ENCODE data around the gene SNX21.
"Not testable (repeated sequence)": the region's sequence is repeated elsewhere in the genome, so short reads cannot be mapped to it uniquely, and the experiment has no call there.

The SNX21 gene, protein sequence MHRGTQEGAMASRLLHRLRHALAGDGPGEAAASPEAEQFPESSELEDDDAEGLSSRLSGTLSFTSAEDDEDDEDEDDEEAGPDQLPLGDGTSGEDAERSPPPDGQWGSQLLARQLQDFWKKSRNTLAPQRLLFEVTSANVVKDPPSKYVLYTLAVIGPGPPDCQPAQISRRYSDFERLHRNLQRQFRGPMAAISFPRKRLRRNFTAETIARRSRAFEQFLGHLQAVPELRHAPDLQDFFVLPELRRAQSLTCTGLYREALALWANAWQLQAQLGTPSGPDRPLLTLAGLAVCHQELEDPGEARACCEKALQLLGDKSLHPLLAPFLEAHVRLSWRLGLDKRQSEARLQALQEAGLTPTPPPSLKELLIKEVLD

GRCh38 chr20:45833030-45833882 lies at the start of gene SNX21:
TSS of gene SNX21 (plus strand) at chr20:45833799. CDS start at chr20:45833920, 121 bp downstream.
- TF ChIP-seq, protein P1, sequence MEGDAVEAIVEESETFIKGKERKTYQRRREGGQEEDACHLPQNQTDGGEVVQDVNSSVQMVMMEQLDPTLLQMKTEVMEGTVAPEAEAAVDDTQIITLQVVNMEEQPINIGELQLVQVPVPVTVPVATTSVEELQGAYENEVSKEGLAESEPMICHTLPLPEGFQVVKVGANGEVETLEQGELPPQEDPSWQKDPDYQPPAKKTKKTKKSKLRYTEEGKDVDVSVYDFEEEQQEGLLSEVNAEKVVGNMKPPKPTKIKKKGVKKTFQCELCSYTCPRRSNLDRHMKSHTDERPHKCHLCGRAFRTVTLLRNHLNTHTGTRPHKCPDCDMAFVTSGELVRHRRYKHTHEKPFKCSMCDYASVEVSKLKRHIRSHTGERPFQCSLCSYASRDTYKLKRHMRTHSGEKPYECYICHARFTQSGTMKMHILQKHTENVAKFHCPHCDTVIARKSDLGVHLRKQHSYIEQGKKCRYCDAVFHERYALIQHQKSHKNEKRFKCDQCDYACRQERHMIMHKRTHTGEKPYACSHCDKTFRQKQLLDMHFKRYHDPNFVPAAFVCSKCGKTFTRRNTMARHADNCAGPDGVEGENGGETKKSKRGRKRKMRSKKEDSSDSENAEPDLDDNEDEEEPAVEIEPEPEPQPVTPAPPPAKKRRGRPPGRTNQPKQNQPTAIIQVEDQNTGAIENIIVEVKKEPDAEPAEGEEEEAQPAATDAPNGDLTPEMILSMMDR (IDR thresholded peaks at IDR 0.05; ENCODE audit: extremely low read depth, missing control alignments): no peak
- DNase-seq (ENCODE audit: low spot score): peak; percentile 75

DNA sequence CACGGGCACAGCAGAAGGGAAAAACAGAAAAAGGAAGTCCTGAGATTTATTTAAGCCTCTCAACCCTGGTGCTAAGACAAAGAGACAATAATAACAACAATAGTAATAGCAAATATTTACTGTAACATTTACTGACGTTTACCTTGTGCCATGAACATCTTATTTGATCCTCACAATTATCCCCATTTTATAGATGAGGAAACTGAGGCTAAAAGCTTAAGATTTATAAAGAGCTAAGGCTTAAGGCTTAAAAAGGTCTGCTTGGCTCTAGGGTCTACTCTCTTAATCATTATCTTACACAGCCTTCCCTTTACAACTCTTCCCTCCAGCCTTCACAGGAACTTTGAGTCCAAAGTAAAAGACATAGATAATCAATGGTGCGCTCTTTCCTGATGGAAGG lies 45.2 kb upstream of the SNX21 start:
- TF ChIP-seq, protein P1 (IDR thresholded peaks at IDR 0.05; ENCODE audit: extremely low read depth, missing control alignments): no peak
- no peak for DNase-seq (ENCODE audit: low spot score)

GRCh38 chr20:45792317-45793118 lies 41.1 kb upstream of the SNX21 start:
- no peak for DNase-seq (ENCODE audit: low spot score)
- TF ChIP-seq, protein P1 (IDR thresholded peaks at IDR 0.05; ENCODE audit: extremely low read depth, missing control alignments): no peak

DNA sequence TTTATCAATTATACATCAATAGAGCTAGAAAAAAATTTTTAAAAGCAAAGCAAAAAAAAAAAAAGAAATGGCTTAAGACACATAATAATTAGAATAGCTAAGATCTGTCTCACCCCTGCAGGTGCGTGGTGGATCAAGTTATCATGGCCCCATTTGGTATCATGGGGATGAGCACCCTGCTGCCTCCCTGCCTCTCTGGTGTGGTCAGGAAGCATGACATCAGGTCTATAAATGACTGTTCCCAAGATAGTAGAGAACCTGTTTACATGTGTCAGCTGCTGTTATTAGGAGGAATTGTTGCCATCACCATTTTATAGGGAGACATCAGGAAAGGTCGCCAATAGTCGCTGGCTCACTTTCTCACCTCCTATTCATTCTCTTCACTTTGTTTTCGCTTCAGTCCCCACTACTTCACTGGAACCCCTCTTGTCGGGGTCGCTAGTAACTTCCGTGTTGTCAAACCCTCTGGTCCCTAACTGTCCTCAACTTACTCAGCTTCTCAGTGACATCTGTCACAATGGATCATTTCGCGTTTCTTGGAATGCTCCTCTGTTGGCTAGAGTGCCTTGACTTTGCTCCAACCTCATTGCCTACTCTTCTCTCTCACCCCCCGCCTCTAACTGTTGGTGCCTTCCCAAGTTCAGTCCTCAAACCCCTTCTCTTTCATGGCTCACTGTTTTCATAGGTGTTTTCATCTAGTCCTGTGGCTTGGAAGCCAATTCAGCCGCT lies 37.1 kb upstream of the SNX21 start:
- no peak for DNase-seq (ENCODE audit: low spot score)
- TF ChIP-seq, protein P1 (IDR thresholded peaks at IDR 0.05; ENCODE audit: extremely low read depth, missing control alignments): no peak

GRCh38 chr20:45797510-45797909 lies 36.1 kb upstream of the SNX21 start:
- DNase-seq (ENCODE audit: low spot score): not testable (repeated sequence)

- not testable (repeated sequence) for DNase-seq (ENCODE audit: low spot score)
Observed at GRCh38 chr20:45797955-45798354, 35.6 kb upstream of the SNX21 start.

- DNase-seq (ENCODE audit: low spot score): peak; percentile 78
- TF ChIP-seq, protein P1 (IDR thresholded peaks at IDR 0.05; ENCODE audit: extremely low read depth, missing control alignments): peak; percentile 62
Observed at GRCh38 chr20:45798935-45799642, 34.5 kb upstream of the SNX21 start.
